Bronchial epithelial cell (primary cell): ENCODE data around the gene CA10. TPM values are rescaled to one million over a fixed set of nuclear protein-coding genes. Genes with fewer than 3 reads are reported as not detected.

Source experiments
- DNase-seq: peaks from one replicate; pipeline ENCODE4 v3.0.0-alpha.2; 2010; ENCODE audit warnings: low read depth
- FAIRE-seq: peaks from 2 replicates; lab custom pipeline; 2011; peaks lifted over from hg19 to GRCh38; lab: Jason Lieb, UNC
- H3K27me3 ChIP-seq: 2 replicates; pipeline ENCODE4 v1.5.1; 2011; ENCODE audit warnings: low read length; ENCODE audit not compliant: control insufficient read depth, insufficient read depth
- H3K36me3 ChIP-seq: 2 replicates; pipeline ENCODE4 v1.5.1; 2011; ENCODE audit warnings: low read length; ENCODE audit not compliant: control insufficient read depth, insufficient read depth
- H3K4me3 ChIP-seq: 2 replicates; pipeline ENCODE4 v1.5.1; 2011; ENCODE audit warnings: mild to moderate bottlenecking, low read depth, low read length, control low read depth
- CTCF ChIP-seq: IDR thresholded peaks from 2 replicates; pipeline ENCODE4 v1.5.1; 2011; ENCODE audit warnings: mild to moderate bottlenecking, moderate library complexity, low read length, control low read depth, inconsistent platforms; ENCODE audit not compliant: insufficient read depth, severe bottlenecking
- total RNA-seq: library from RNA; depleted of rRNA; stranded (reverse); fragments of >200 nt; gene quantifications from 2 replicates; pipeline ENCODE4 v1.2.1, GENCODE V29; 2014

CA10 gene
- total RNA-seq, 1 donor from 2014 or later = not detected

GRCh38 chr17:51857052-51857597 lies 301.4 kb downstream of the CA10 start:
- Histone ChIP-seq H3K4me3 (no peak overlapping the region), H3K27me3 (no peaks in the 10 kb centered on the region), H3K36me3 (no peaks in the 10 kb centered on the region)
- no peak for TF ChIP-seq CTCF
- DNase-seq (no peak), FAIRE-seq (no peak)

GRCh38 chr17:51855806-51856205 lies 302.7 kb downstream of the CA10 start:
- FAIRE-seq (no peak), DNase-seq (no peak)
- no peaks in the 10 kb centered on the region for H3K36me3 ChIP-seq
- no peak for TF ChIP-seq CTCF
- no peak overlapping the region for H3K4me3 ChIP-seq
- H3K27me3 ChIP-seq = no peaks in the 10 kb centered on the region

- no peaks in the 10 kb centered on the region for H3K36me3 ChIP-seq
- no peaks in the 10 kb centered on the region for H3K27me3 ChIP-seq
- TF ChIP-seq CTCF = no peak
- peak; percentile 7 for FAIRE-seq
- H3K4me3 ChIP-seq = no peak overlapping the region
- DNase-seq = peak; percentile 27
Observed at GRCh38 chr17:51853857-51854256, 304.7 kb downstream of the CA10 start.

GRCh38 chr17:51852603-51853002 lies 305.9 kb downstream of the CA10 start:
- FAIRE-seq (no peak), DNase-seq (no peak)
- no peaks in the 10 kb centered on the region for H3K36me3 ChIP-seq

GRCh38 chr17:51850201-51850600 lies 308.3 kb downstream of the CA10 start:
- Histone ChIP-seq H3K27me3 (no peaks in the 10 kb centered on the region), H3K36me3 (no peaks in the 10 kb centered on the region), H3K4me3 (no peak overlapping the region)
- TF ChIP-seq CTCF = peak; percentile 2
- DNase-seq (no peak), FAIRE-seq (no peak)

More at GRCh38 chr17:51852603-51853002, 305.9 kb downstream of the CA10 start:
- no peak for TF ChIP-seq CTCF
- Histone ChIP-seq H3K4me3 (no peak overlapping the region), H3K27me3 (no peaks in the 10 kb centered on the region)

- no peaks in the 10 kb centered on the region for H3K36me3 ChIP-seq
- no peak for TF ChIP-seq CTCF
- no peaks in the 10 kb centered on the region for H3K27me3 ChIP-seq
- peak; percentile 27 for DNase-seq
- no peak for FAIRE-seq
- no peak overlapping the region for H3K4me3 ChIP-seq
Observed at GRCh38 chr17:51848451-51848850, 310.1 kb downstream of the CA10 start.
